A673 (cell line): ENCODE data around the gene FRMD4A.

Experiments used
- EZH2 ChIP-seq: fragments of 200-600 bp; sonication (generic); IDR thresholded peaks from 2 replicates; pipeline ENCODE4 v1.6.1; 2017; ENCODE audit warnings: borderline replicate concordance, low read depth, mild to moderate bottlenecking, mixed read lengths, antibody characterized with exemption, low read length; ENCODE audit not compliant: poor library complexity, severe bottlenecking
- TF ChIP-seq, protein P1 (sequence below): fragments of 300-800, 200-600 bp; sonication (generic); conservative IDR thresholded peaks from 2 replicates; pipeline ENCODE4 v1.5.1; 2017; ENCODE audit warnings: low read depth, mild to moderate bottlenecking, antibody characterized with exemption, low read length, moderate library complexity, mixed read lengths

DNA sequence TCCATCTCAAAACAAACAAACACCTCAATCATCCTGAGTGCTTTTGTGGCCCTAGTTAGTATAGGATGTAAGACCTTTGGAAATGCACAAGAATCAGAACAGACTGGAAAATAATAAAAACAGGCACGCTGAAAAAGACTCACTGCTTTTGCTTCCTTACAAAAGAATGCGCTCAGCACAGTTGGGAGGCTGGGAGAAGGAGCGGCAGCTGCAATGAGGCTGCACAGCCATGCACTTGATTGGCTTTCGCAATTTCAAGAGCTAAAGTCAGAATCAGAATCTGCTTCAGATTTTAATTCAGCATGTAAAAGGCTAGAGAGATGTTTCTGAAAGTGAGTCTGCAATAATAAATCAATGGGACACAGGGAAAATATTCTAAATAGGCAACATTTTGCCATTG is 97.2 kb downstream of the FRMD4A start:
- TF ChIP-seq, protein P1, sequence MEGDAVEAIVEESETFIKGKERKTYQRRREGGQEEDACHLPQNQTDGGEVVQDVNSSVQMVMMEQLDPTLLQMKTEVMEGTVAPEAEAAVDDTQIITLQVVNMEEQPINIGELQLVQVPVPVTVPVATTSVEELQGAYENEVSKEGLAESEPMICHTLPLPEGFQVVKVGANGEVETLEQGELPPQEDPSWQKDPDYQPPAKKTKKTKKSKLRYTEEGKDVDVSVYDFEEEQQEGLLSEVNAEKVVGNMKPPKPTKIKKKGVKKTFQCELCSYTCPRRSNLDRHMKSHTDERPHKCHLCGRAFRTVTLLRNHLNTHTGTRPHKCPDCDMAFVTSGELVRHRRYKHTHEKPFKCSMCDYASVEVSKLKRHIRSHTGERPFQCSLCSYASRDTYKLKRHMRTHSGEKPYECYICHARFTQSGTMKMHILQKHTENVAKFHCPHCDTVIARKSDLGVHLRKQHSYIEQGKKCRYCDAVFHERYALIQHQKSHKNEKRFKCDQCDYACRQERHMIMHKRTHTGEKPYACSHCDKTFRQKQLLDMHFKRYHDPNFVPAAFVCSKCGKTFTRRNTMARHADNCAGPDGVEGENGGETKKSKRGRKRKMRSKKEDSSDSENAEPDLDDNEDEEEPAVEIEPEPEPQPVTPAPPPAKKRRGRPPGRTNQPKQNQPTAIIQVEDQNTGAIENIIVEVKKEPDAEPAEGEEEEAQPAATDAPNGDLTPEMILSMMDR, result no peak
- no peak for TF ChIP-seq EZH2
